H9 (cell line): ENCODE data around the gene KIF6. TPM values are rescaled to one million over a fixed set of nuclear protein-coding genes. Genes with fewer than 3 reads are reported as not detected.

Experiments
- DNase-seq: peaks from one replicate; pipeline ENCODE4 v3.0.0-alpha.2; 2017
- H2AFZ ChIP-seq: one replicate; pipeline ENCODE4 v1.6.1; 2013; ENCODE audit warnings: mild to moderate bottlenecking, low read length, control low read depth, moderate library complexity
- H2AK5ac ChIP-seq: 2 replicates; pipeline ENCODE4 v1.6.1; 2013; ENCODE audit warnings: low read length, control low read depth, mixed read lengths; ENCODE audit not compliant: insufficient read length
- H2BK120ac ChIP-seq: one replicate; pipeline ENCODE4 v1.6.1; 2013; ENCODE audit warnings: low read depth, mild to moderate bottlenecking, low read length, control low read depth, inconsistent platforms; ENCODE audit not compliant: poor library complexity, severe bottlenecking
- H2BK12ac ChIP-seq: 2 replicates; pipeline ENCODE4 v1.6.1; 2013; ENCODE audit warnings: low read length, control low read depth, mixed read lengths, low read depth; ENCODE audit not compliant: insufficient read length
- H2BK15ac ChIP-seq: 2 replicates; pipeline ENCODE4 v1.6.1; 2013; ENCODE audit warnings: low read depth, low read length, control low read depth
- H2BK20ac ChIP-seq: one replicate; pipeline ENCODE4 v1.6.1; 2013; ENCODE audit warnings: low read depth, mild to moderate bottlenecking, low read length, control low read depth, inconsistent platforms; ENCODE audit not compliant: poor library complexity, severe bottlenecking
- H2BK5ac ChIP-seq: 2 replicates; pipeline ENCODE4 v1.6.1; 2013; ENCODE audit warnings: low read length, control low read depth, mixed read lengths; ENCODE audit not compliant: insufficient read length
- H3K14ac ChIP-seq: 2 replicates; pipeline ENCODE4 v1.6.1; 2013; ENCODE audit warnings: low read length, control low read depth; ENCODE audit not compliant: insufficient read depth
- H3K18ac ChIP-seq: 2 replicates; pipeline ENCODE4 v1.6.1; 2013; ENCODE audit warnings: low read depth, mild to moderate bottlenecking, mixed read lengths, low read length, control low read depth; ENCODE audit not compliant: insufficient read length
- H3K23ac ChIP-seq: 2 replicates; pipeline ENCODE4 v1.6.1; 2013; ENCODE audit warnings: low read length, control low read depth, mixed read lengths, low read depth; ENCODE audit not compliant: insufficient read length
- H3K23me2 ChIP-seq: 2 replicates; pipeline ENCODE4 v1.6.1; 2013; ENCODE audit warnings: low read depth, mild to moderate bottlenecking, mixed read lengths, low read length, control low read depth; ENCODE audit not compliant: insufficient read length, poor library complexity, severe bottlenecking
- H3K27ac ChIP-seq: 2 replicates; pipeline ENCODE4 v1.5.1; 2013; ENCODE audit warnings: low read length, control low read depth, mixed read lengths, low read depth; ENCODE audit not compliant: insufficient read length
- H3K27me3 ChIP-seq: 2 replicates; pipeline ENCODE4 v1.6.1; 2013; ENCODE audit warnings: low read length, control low read depth, inconsistent platforms; ENCODE audit not compliant: insufficient read depth
- H3K4ac ChIP-seq: 2 replicates; pipeline ENCODE4 v1.6.1; 2013; ENCODE audit warnings: low read depth, mild to moderate bottlenecking, control low read depth, inconsistent platforms, low read length, moderate library complexity
- H3K4me1 ChIP-seq: 2 replicates; pipeline ENCODE4 v1.6.1; 2013; ENCODE audit warnings: low read length, control low read depth, inconsistent platforms; ENCODE audit not compliant: insufficient read depth
- H3K4me2 ChIP-seq: 2 replicates; pipeline ENCODE4 v1.6.1; 2013; ENCODE audit warnings: low read length, control low read depth, mixed read lengths; ENCODE audit not compliant: insufficient read length, insufficient read depth
- H3K56ac ChIP-seq: 2 replicates; pipeline ENCODE4 v1.6.1; 2013; ENCODE audit warnings: low read depth, mild to moderate bottlenecking, mixed read lengths, low read length, control low read depth; ENCODE audit not compliant: insufficient read length
- H3K79me1 ChIP-seq: 2 replicates; pipeline ENCODE4 v1.6.1; 2013; ENCODE audit warnings: low read depth, mild to moderate bottlenecking, moderate library complexity, low read length, control low read depth, inconsistent platforms; ENCODE audit not compliant: insufficient read depth, poor library complexity, severe bottlenecking
- H3K79me2 ChIP-seq: 2 replicates; pipeline ENCODE4 v1.6.1; 2013; ENCODE audit warnings: low read length, control low read depth, inconsistent platforms; ENCODE audit not compliant: insufficient read depth
- H3K9ac ChIP-seq: 2 replicates; pipeline ENCODE4 v1.6.1; 2013; ENCODE audit warnings: low read length, control low read depth, mixed read lengths; ENCODE audit not compliant: insufficient read length; ENCODE audit errors: extremely low read depth
- H3K9me3 ChIP-seq: one replicate; pipeline ENCODE4 v1.6.1; 2013; ENCODE audit warnings: low read depth, low read length, inconsistent platforms; ENCODE audit not compliant: control insufficient read depth
- H3T11ph ChIP-seq: one replicate; pipeline ENCODE4 v1.6.1; 2013; ENCODE audit warnings: mild to moderate bottlenecking, low read length, control low read depth, inconsistent platforms
- H4K20me1 ChIP-seq: one replicate; pipeline ENCODE4 v1.6.1; 2013; ENCODE audit not compliant: control insufficient read depth, insufficient read length, insufficient read depth
- H4K5ac ChIP-seq: 2 replicates; pipeline ENCODE4 v1.6.1; 2013; ENCODE audit warnings: low read depth, mild to moderate bottlenecking, mixed read lengths, low read length, control low read depth; ENCODE audit not compliant: insufficient read length
- H4K8ac ChIP-seq: replicated peaks from 2 replicates; pipeline ENCODE4 v1.6.1; 2013; ENCODE audit warnings: low read length, control low read depth, mixed read lengths, low read depth; ENCODE audit not compliant: insufficient read length
- H4K91ac ChIP-seq: 2 replicates; pipeline ENCODE4 v1.6.1; 2013; ENCODE audit warnings: low read depth, mild to moderate bottlenecking, moderate library complexity, mixed read lengths, low read length, control low read depth; ENCODE audit not compliant: insufficient read length
- H3K27ac Mint-ChIP-seq, 3 experiments: 2 replicates in 2 of 3; 3 replicates in 1 of 3; pipeline ENCODE4 v1.8.0; 2020 to 2021; ENCODE audit warnings: mixed read lengths in 3 of 3, mild to moderate bottlenecking in 1 of 3, moderate library complexity in 1 of 3
- H3K27me3 Mint-ChIP-seq: 2 replicates; pipeline ENCODE4 v1.8.0; 2021; ENCODE audit warnings: low read depth, mild to moderate bottlenecking, moderate library complexity, mixed read lengths
- H3K36me3 Mint-ChIP-seq, 3 experiments: 2 replicates in 2 of 3; 3 replicates in 1 of 3; pipeline ENCODE4 v1.8.0; 2020 to 2021; ENCODE audit warnings: low read depth in 3 of 3, mixed read lengths in 3 of 3; ENCODE audit not compliant: insufficient read depth in 1 of 3
- H3K4me1 Mint-ChIP-seq, 2 experiments: 2 replicates each; pipeline ENCODE4 v1.8.0; 2020; ENCODE audit warnings: mixed read lengths in 2 of 2
- H3K4me3 Mint-ChIP-seq, 2 experiments: 2 replicates in 1 of 2; 3 replicates in 1 of 2; pipeline ENCODE4 v1.8.0; 2020 to 2021; ENCODE audit warnings: mild to moderate bottlenecking in 2 of 2, mixed read lengths in 2 of 2, moderate library complexity in 1 of 2
- H3K9me3 Mint-ChIP-seq, 2 experiments: 2 replicates in 1 of 2; 3 replicates in 1 of 2; pipeline ENCODE4 v1.8.0; 2020; ENCODE audit warnings: mild to moderate bottlenecking in 2 of 2, mixed read lengths in 2 of 2, moderate library complexity in 1 of 2
- CTCF ChIP-seq: fragments of 200-600 bp; sonication (generic); conservative IDR thresholded peaks from 3 replicates; pipeline ENCODE4 v1.8.0; 2021; ENCODE audit warnings: antibody characterized with exemption, mild to moderate bottlenecking
- WGBS: extraction: QIAGEN DNeasy Blood & Tissue Kit; methylation state at CpG from one replicate; pipeline ENCODE4 v1.1.7; 2013; ENCODE audit warnings: missing lambda C conversion rate, low lambda C conversion rate, mixed read lengths; ENCODE audit not compliant: insufficient read length; ENCODE audit errors: extremely low coverage; 5-methylcytosine and 5-hydroxymethylcytosine counted together
- total RNA-seq: library from RNA; stranded (reverse); gene quantifications from 2 replicates; pipeline ENCODE4 v1.2.1, GENCODE V29; 2021

KIF6 gene
- total RNA-seq, 1 experiment from 2014 or later = 0.63 TPM

GRCh38 chr6:39338397-39338796, 386.8 kb downstream of the KIF6 start:
- H3K27ac Mint-ChIP-seq = no peak overlapping the region
- DNase-seq = no peak
- Histone ChIP-seq H3K23ac (no peak overlapping the region), H3K56ac (no peak overlapping the region), H3K79me1 (no peaks in the 10 kb centered on the region), H2BK120ac (no peak overlapping the region), H4K20me1 (no peaks in the 10 kb centered on the region), H3K27ac (no peak overlapping the region), H2BK20ac (no peak overlapping the region), H3K4me1 (no peaks in the 10 kb centered on the region; the same call in 1 of the 2 replicates), H3K9ac (no peak overlapping the region), H4K8ac (no peak overlapping the region), H3K9me3 (no peaks in the 10 kb centered on the region), H3K14ac (no peak overlapping the region), H3K23me2 (no peaks in the 10 kb centered on the region), H3K4me2 (no peak overlapping the region), H2AFZ (no peak overlapping the region), H3K27me3 (no peaks in the 10 kb centered on the region), H3T11ph (no peak overlapping the region), H2AK5ac (no peak overlapping the region), H3K18ac (no peak overlapping the region), H3K4ac (no peak overlapping the region), H3K79me2 (no peaks in the 10 kb centered on the region), H2BK5ac (no peak overlapping the region), H4K91ac (no peak overlapping the region), H4K5ac (no peak overlapping the region), H2BK12ac (no peak overlapping the region), H2BK15ac (no peak overlapping the region)
- no peaks in the 10 kb centered on the region for H3K36me3 Mint-ChIP-seq
- no peaks in the 10 kb centered on the region for H3K9me3 Mint-ChIP-seq
- H3K4me1 Mint-ChIP-seq = peaks cover 18 to 32% of the 10 kb centered on the region in 2 experiments
- no CpG with 5 or more reads among the region's 5 CpGs for WGBS
- TF ChIP-seq CTCF = no peak
- no peak overlapping the region for H3K4me3 Mint-ChIP-seq
- H3K27me3 Mint-ChIP-seq = peaks cover 9% of the 10 kb centered on the region
